ENCODE results near the gene MINDY3.

Gene MINDY3

DNA sequence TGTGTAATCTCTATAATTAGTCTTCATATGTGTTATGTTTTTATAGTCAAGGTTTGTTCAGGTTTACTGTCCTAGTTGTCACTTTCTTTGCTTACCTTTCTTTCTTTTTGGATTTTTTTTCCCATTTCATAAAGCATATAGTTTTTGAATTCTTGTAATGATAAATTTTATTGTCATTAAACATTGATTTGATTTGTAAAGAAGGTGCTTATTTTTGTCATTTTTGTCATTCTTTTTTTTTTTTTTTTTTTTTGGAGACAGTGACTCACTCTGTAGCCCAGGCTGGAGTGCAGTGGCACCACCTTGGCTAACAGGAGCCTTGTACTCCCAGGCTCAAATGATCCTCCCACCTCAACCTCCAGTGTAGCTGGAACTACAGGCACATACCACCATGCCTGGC lies 9.6 kb upstream of the MINDY3 start:
- TF ChIP-seq CSDC2 (CRISPR knock-in tag; IDR thresholded peaks at IDR 0.05) (no peak), OSR1 (CRISPR knock-in tag; IDR thresholded peaks at IDR 0.05) (no peak), CSRNP3 (CRISPR knock-in tag; IDR thresholded peaks at IDR 0.05) (no peak), ZNF70 (CRISPR knock-in tag; IDR thresholded peaks at IDR 0.05) (no peak), ZC3H10 (CRISPR knock-in tag; IDR thresholded peaks at IDR 0.05) (no peak), ARNTL (CRISPR knock-in tag; IDR thresholded peaks at IDR 0.05; ENCODE audit: borderline replicate concordance, low read depth) (no peak), BACH2 (CRISPR knock-in tag; IDR thresholded peaks at IDR 0.05; ENCODE audit: borderline replicate concordance) (no peak), TOX (CRISPR knock-in tag; IDR thresholded peaks at IDR 0.05; ENCODE audit: borderline replicate concordance) (no peak), POU6F1 (CRISPR knock-in tag; IDR thresholded peaks at IDR 0.05; ENCODE audit: borderline replicate concordance, low read depth) (no peak), ISL1 (CRISPR knock-in tag; IDR thresholded peaks at IDR 0.05) (no peak), ESRRG (CRISPR knock-in tag; IDR thresholded peaks at IDR 0.05) (no peak), ZNF8 (CRISPR knock-in tag; IDR thresholded peaks at IDR 0.05) (no peak), SNAI2 (CRISPR knock-in tag; IDR thresholded peaks at IDR 0.05) (no peak), RARB (CRISPR knock-in tag; IDR thresholded peaks at IDR 0.05) (no peak), TCF4 (CRISPR knock-in tag; IDR thresholded peaks at IDR 0.05; ENCODE audit: borderline replicate concordance) (no peak), GLIS3 (CRISPR knock-in tag; IDR thresholded peaks at IDR 0.05) (no peak)
- TF ChIP-seq, protein P1, sequence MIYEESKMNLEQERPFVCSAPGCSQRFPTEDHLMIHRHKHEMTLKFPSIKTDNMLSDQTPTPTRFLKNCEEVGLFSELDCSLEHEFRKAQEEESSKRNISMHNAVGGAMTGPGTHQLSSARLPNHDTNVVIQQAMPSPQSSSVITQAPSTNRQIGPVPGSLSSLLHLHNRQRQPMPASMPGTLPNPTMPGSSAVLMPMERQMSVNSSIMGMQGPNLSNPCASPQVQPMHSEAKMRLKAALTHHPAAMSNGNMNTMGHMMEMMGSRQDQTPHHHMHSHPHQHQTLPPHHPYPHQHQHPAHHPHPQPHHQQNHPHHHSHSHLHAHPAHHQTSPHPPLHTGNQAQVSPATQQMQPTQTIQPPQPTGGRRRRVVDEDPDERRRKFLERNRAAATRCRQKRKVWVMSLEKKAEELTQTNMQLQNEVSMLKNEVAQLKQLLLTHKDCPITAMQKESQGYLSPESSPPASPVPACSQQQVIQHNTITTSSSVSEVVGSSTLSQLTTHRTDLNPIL (CRISPR knock-in tag; IDR thresholded peaks at IDR 0.05; ENCODE audit: low read depth) = no peak
- TF ChIP-seq, protein P2, sequence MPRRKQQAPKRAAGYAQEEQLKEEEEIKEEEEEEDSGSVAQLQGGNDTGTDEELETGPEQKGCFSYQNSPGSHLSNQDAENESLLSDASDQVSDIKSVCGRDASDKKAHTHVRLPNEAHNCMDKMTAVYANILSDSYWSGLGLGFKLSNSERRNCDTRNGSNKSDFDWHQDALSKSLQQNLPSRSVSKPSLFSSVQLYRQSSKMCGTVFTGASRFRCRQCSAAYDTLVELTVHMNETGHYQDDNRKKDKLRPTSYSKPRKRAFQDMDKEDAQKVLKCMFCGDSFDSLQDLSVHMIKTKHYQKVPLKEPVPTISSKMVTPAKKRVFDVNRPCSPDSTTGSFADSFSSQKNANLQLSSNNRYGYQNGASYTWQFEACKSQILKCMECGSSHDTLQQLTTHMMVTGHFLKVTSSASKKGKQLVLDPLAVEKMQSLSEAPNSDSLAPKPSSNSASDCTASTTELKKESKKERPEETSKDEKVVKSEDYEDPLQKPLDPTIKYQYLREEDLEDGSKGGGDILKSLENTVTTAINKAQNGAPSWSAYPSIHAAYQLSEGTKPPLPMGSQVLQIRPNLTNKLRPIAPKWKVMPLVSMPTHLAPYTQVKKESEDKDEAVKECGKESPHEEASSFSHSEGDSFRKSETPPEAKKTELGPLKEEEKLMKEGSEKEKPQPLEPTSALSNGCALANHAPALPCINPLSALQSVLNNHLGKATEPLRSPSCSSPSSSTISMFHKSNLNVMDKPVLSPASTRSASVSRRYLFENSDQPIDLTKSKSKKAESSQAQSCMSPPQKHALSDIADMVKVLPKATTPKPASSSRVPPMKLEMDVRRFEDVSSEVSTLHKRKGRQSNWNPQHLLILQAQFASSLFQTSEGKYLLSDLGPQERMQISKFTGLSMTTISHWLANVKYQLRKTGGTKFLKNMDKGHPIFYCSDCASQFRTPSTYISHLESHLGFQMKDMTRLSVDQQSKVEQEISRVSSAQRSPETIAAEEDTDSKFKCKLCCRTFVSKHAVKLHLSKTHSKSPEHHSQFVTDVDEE (CRISPR knock-in tag; IDR thresholded peaks at IDR 0.05) = no peak
- TF ChIP-seq, protein P3, sequence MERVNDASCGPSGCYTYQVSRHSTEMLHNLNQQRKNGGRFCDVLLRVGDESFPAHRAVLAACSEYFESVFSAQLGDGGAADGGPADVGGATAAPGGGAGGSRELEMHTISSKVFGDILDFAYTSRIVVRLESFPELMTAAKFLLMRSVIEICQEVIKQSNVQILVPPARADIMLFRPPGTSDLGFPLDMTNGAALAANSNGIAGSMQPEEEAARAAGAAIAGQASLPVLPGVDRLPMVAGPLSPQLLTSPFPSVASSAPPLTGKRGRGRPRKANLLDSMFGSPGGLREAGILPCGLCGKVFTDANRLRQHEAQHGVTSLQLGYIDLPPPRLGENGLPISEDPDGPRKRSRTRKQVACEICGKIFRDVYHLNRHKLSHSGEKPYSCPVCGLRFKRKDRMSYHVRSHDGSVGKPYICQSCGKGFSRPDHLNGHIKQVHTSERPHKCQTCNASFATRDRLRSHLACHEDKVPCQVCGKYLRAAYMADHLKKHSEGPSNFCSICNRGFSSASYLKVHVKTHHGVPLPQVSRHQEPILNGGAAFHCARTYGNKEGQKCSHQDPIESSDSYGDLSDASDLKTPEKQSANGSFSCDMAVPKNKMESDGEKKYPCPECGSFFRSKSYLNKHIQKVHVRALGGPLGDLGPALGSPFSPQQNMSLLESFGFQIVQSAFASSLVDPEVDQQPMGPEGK (CRISPR knock-in tag; IDR thresholded peaks at IDR 0.05; ENCODE audit: borderline replicate concordance) = no peak
- no peak for ATAC-seq

DNA sequence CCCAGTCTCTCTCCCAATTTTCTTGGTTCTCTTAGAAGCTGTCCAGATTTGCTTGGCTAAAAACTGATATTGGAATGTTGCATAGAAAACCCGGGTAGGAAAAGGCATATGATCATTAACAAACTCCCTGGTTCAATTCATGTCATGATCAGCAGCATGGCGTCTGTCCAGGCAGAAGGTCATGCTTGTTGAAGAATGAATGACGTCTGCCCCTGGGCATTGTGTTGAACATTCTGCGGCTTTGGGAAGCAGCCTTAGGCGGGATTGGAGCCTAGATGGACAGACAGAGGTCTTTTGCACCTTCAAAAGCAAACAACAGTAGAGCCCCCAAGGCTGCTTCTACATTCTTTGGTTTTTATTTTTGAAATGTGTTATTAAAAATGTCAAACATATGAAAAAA lies 7.7 kb upstream of the MINDY3 start:
- TF ChIP-seq, protein P2 (CRISPR knock-in tag; IDR thresholded peaks at IDR 0.05) = no peak
- TF ChIP-seq ZC3H10 (CRISPR knock-in tag; IDR thresholded peaks at IDR 0.05) (no peak), OSR1 (CRISPR knock-in tag; IDR thresholded peaks at IDR 0.05) (no peak), CSDC2 (CRISPR knock-in tag; IDR thresholded peaks at IDR 0.05) (no peak), ZNF565 (CRISPR knock-in tag; conservative IDR thresholded peaks at IDR 0.05; ENCODE audit: low read depth) (no peak), ISL1 (CRISPR knock-in tag; IDR thresholded peaks at IDR 0.05) (no peak), BACH2 (CRISPR knock-in tag; IDR thresholded peaks at IDR 0.05; ENCODE audit: borderline replicate concordance) (no peak), GLIS3 (CRISPR knock-in tag; IDR thresholded peaks at IDR 0.05) (no peak)
- no peak for ATAC-seq

All from SK-N-SH treated with all-trans-retinoic acid at 6 μM for 48 hours (cell line).